GM12891 (cell line): ENCODE data around the gene SPO11.

ENCODE experiments used
- POLR2A ChIP-seq: IDR thresholded peaks from 2 replicates; pipeline ENCODE4 v1.6.1; 2011; ENCODE audit warnings: low read depth, low read length, control low read depth
- POLR2AphosphoS5 ChIP-seq: IDR thresholded peaks from 2 replicates; pipeline ENCODE4 v1.6.1; 2011; ENCODE audit warnings: low read depth, low read length, control low read depth

- no peak for TF ChIP-seq POLR2AphosphoS5
- TF ChIP-seq POLR2A = no peak
These were observed 41.8 kb downstream of the SPO11 start for GRCh38 chr20:57371363-57371762.
